K562 (cell line): ENCODE data around the gene SLC2A9. TPM values are rescaled to one million over a fixed set of nuclear protein-coding genes. Genes with fewer than 3 reads are reported as not detected.

Source experiments
- ATAC-seq: fragments of 200-7000 bp; cut with Tn5 transposase; 3 replicates; pipeline ENCODE4 v1.9.1; 2020; ENCODE audit warnings: moderate library complexity
- BruUV-seq: library from RNA; stranded (reverse); fragments of 400-500 nt; replicated peaks from 2 replicates; lab custom pipeline; 2021; lab: Mats Ljungman, UMichigan
- CTCF ChIA-PET: fragments of 300-600 bp; formaldehyde crosslinking; extraction: SDS; loops from one replicate; lab custom pipeline; 2021; ENCODE audit warnings: low intra/inter-chr PET ratio; lab: Yijun Ruan, JAX
- POLR2A ChIA-PET: fragments of 300-600, 350-650 bp; sonication (Branson Sonifier 250); formaldehyde crosslinking; extraction: SDS; loops from one replicate; lab custom pipeline; 2021; ENCODE audit warnings: antibody characterized with exemption, inconsistent platforms; lab: Yijun Ruan, JAX
- DNase-seq, 4 experiments: peaks; one replicate each; pipeline versions ENCODE4 v3.0.0 to v3.0.0-alpha.2; 2011 to 2018; ENCODE audit warnings: low spot score in 3 of 4, mixed read lengths in 3 of 4; ENCODE audit errors: extremely low read depth in 1 of 4
- FAIRE-seq: peaks from 2 replicates; lab custom pipeline; 2011; peaks lifted over from hg19 to GRCh38; lab: Jason Lieb, UNC
- H2AFZ ChIP-seq: 2 replicates; pipeline ENCODE4 v1.6.0; 2011; ENCODE audit warnings: low read depth, low read length, control low read depth, inconsistent platforms
- H3K27ac ChIP-seq: fragments of 200-600 bp; 3 replicates; pipeline ENCODE4 v1.8.0; 2011; ENCODE audit warnings: low read depth, mild to moderate bottlenecking, control low read depth, inconsistent platforms, low read length, moderate library complexity, mixed read lengths; ENCODE audit errors: extremely low read depth
- H3K27me3 ChIP-seq, 2 experiments: fragments of 300-600 bp in 1 of 2; 2 replicates in 1 of 2; 3 replicates in 1 of 2; pipeline versions ENCODE4 v1.6.0 to v1.8.0; 2011; ENCODE audit warnings: inconsistent platforms in 2 of 2, low read length in 2 of 2, mild to moderate bottlenecking in 1 of 2, mixed read lengths in 1 of 2, moderate library complexity in 1 of 2; ENCODE audit not compliant: control insufficient read depth in 2 of 2, insufficient read depth in 2 of 2
- H3K36me3 ChIP-seq: fragments of 300-600 bp; 3 replicates; pipeline ENCODE4 v1.8.0; 2011; ENCODE audit warnings: mild to moderate bottlenecking, low read length, inconsistent platforms; ENCODE audit not compliant: control insufficient read depth, insufficient read depth
- H3K4me1 ChIP-seq, 2 experiments: fragments of 200-600 bp in 1 of 2; replicated peaks in 1 of 2; 2 replicates in 1 of 2; 3 replicates in 1 of 2; pipeline versions ENCODE4 v1.5.1 to v1.8.0; 2011; ENCODE audit warnings: inconsistent platforms in 2 of 2, low read length in 2 of 2, mild to moderate bottlenecking in 1 of 2, mixed read lengths in 1 of 2, moderate library complexity in 1 of 2; ENCODE audit not compliant: control insufficient read depth in 2 of 2, insufficient read depth in 2 of 2
- H3K4me2 ChIP-seq: 2 replicates; pipeline ENCODE4 v1.6.1; 2011; ENCODE audit warnings: low read length, control low read depth, inconsistent platforms, mixed read lengths; ENCODE audit not compliant: insufficient read depth
- H3K4me3 ChIP-seq: fragments of 200-600 bp; sonication (generic), shearing (Covaris generic); 2 replicates; pipeline ENCODE4 v1.5.1; 2016; ENCODE audit warnings: control low read depth, inconsistent platforms
- H3K79me2 ChIP-seq: fragments of 200-600 bp; 3 replicates; pipeline ENCODE4 v1.8.0; 2011; ENCODE audit warnings: low read length, inconsistent platforms; ENCODE audit not compliant: control insufficient read depth, insufficient read depth
- H3K9ac ChIP-seq, 2 experiments: 2 replicates each; pipeline versions ENCODE4 v1.6.0 to v1.6.1; 2011; ENCODE audit warnings: low read depth in 2 of 2, low read length in 2 of 2, control low read depth in 1 of 2, inconsistent platforms in 1 of 2, mild to moderate bottlenecking in 1 of 2, mixed read lengths in 1 of 2; ENCODE audit not compliant: insufficient read depth in 1 of 2
- H3K9me1 ChIP-seq: one replicate; pipeline ENCODE4 v1.6.0; 2011; ENCODE audit warnings: inconsistent platforms, mild to moderate bottlenecking, low read length, moderate library complexity; ENCODE audit not compliant: control insufficient read depth, insufficient read depth
- H3K9me3 ChIP-seq: replicated peaks from 2 replicates; pipeline ENCODE4 v1.5.1; 2011; ENCODE audit warnings: low read depth, low read length, inconsistent platforms; ENCODE audit not compliant: control insufficient read depth, insufficient read depth
- H4K20me1 ChIP-seq: replicated peaks from 2 replicates; pipeline ENCODE4 v1.6.1; 2011; ENCODE audit warnings: low read length, inconsistent platforms, mixed read lengths; ENCODE audit not compliant: control insufficient read depth, insufficient read depth
- CBFA2T3 ChIP-seq: fragments of 450-650 bp; IDR thresholded peaks from 2 replicates; pipeline ENCODE4 v1.6.1; 2017
- E2F1 ChIP-seq: sonication (generic); formaldehyde crosslinking; IDR thresholded peaks from 2 replicates; pipeline ENCODE4 v1.8.1; 2023; ENCODE audit warnings: mild to moderate bottlenecking, missing genetic modification reagents, moderate library complexity
- FOSL1 ChIP-seq: fragments of 200-800 bp; sonication (Bioruptor generic); conservative IDR thresholded peaks from 2 replicates; pipeline ENCODE4 v1.6.1; 2016; ENCODE audit warnings: missing genetic modification characterization, missing compliant biosample characterization
- LCOR ChIP-seq: sonication (generic); formaldehyde crosslinking; IDR thresholded peaks from 2 replicates; pipeline ENCODE4 v1.8.0; 2022; ENCODE audit warnings: mild to moderate bottlenecking, missing genetic modification reagents
- MNT ChIP-seq, 2 experiments: fragments of 450-650 bp; conservative IDR thresholded peaks; 2 replicates each; pipeline ENCODE4 v1.6.1; 2017; ENCODE audit warnings: mild to moderate bottlenecking in 2 of 2, moderate library complexity in 2 of 2
- NFATC3 ChIP-seq: fragments of 450-650 bp; IDR thresholded peaks from 2 replicates; pipeline ENCODE4 v1.6.1; 2017; ENCODE audit warnings: mild to moderate bottlenecking
- PCBP2 ChIP-seq: fragments of 200-400 bp; formaldehyde crosslinking; IDR thresholded peaks from 2 replicates; pipeline ENCODE4 v1.6.1; 2018; ENCODE audit warnings: low read length, low read depth, mild to moderate bottlenecking, moderate library complexity; ENCODE audit not compliant: poor library complexity, severe bottlenecking
- PTTG1 ChIP-seq: fragments of 450-650 bp; IDR thresholded peaks from 2 replicates; pipeline ENCODE4 v1.6.1; 2016; ENCODE audit warnings: low read depth, mild to moderate bottlenecking, missing genetic modification characterization, missing compliant biosample characterization
- SMARCA5 ChIP-seq: fragments of 450-650 bp; IDR thresholded peaks from 2 replicates; pipeline ENCODE4 v1.6.1; 2016
- SRSF7 ChIP-seq: fragments of 200-400 bp; formaldehyde crosslinking; optimal IDR thresholded peaks from 2 replicates; pipeline ENCODE3; 2017; ENCODE audit warnings: mild to moderate bottlenecking, low read depth, low read length
- ZNF3 ChIP-seq: fragments of 250-450 bp; sonication (Bioruptor Pico); IDR thresholded peaks from 2 replicates; pipeline ENCODE4 v1.5.0; 2021; ENCODE audit warnings: mild to moderate bottlenecking, moderate library complexity
- WGBS: fragments of 100-300 bp; shearing (Covaris generic); methylation state at CpG from one replicate; pipeline ENCODE4 v1.1.6; 2016; ENCODE audit warnings: low coverage, mixed read lengths; ENCODE audit not compliant: insufficient coverage; ENCODE audit errors: missing lambda C conversion rate; 5-methylcytosine and 5-hydroxymethylcytosine counted together
- in situ Hi-C: fragments of 300-500 bp; cut with MboI; formaldehyde crosslinking; loops from 4 replicates; pipeline ENCODE4 v1.15.0; 2018; ENCODE audit warnings: inconsistent platforms, mixed read lengths
- intact Hi-C: fragments of 100-400 bp; cut with micrococcal nuclease; formaldehyde crosslinking; loops from 2 replicates; pipeline ENCODE4 v1.14.2; 2022
- polyA plus RNA-seq, 8 experiments: library from polyadenylated mRNA; depleted of rRNA in 4 of 8; stranded (reverse) in 5 of 8; unstranded in 3 of 8; fragments of >200 nt; fragmentation: Nextera tagmentation in 2 of 8; fragmentation: Illumina TruSeq in 1 of 8; extraction: Ambion mirVana in 2 of 8; extraction: Trizol in 1 of 8; gene quantifications; 2 replicates each; pipeline versions ENCODE4 v1.2.1 to v1.2.3, GENCODE V29; 2011 to 2014; ENCODE audit warnings: inconsistent platforms in 1 of 8, missing spikeins in 1 of 8
- total RNA-seq, 7 experiments: library from RNA; depleted of rRNA in 6 of 7; stranded (reverse); fragments of >200 nt in 6 of 7; fragmentation: Illumina TruSeq in 2 of 7; extraction: Trizol in 2 of 7; gene quantifications; 2 replicates each; pipeline versions ENCODE4 v1.2.1 to v1.2.3, GENCODE V29; 2011 to 2021; ENCODE audit warnings: low replicate concordance in 1 of 7
- TF ChIP-seq, protein P1 (sequence below), 2 experiments: IDR thresholded peaks in 1 of 2; conservative IDR thresholded peaks in 1 of 2; 2 replicates each; pipeline ENCODE4 v1.6.1; 2016; ENCODE audit warnings: low read depth in 2 of 2, mild to moderate bottlenecking in 1 of 2, missing compliant biosample characterization in 1 of 2, missing genetic modification characterization in 1 of 2, moderate library complexity in 1 of 2
- TF ChIP-seq, protein P2 (sequence below): fragments of 450-650 bp; IDR thresholded peaks from 2 replicates; pipeline ENCODE4 v1.6.1; 2016; ENCODE audit warnings: missing biosample characterization, missing genetic modification characterization

SLC2A9 gene
- total and polyA plus RNA-seq, 9 of the 15 experiments (the other 6 are each of a cell fraction or from before 2014, with no cell fraction given), result 0.15 to 1.9 (median 0.76) TPM

DNA sequence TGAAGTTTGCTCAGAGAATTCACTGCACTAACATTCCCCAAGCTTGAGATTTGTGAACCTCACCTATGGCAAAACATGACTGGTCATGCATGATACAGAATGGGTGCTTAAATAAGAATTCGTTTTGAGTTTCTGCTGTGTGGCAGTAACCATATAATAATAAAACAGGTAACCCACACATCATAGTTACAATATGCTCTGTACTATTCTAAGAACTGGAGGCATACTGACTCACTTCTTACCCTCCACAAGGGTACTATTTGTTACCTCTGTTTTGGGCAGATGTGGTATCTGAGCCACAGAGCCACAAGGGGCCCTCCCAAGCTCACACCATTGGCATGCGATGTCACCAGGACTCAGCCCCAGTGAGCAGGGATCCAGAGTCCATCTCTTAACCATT is 17.6 kb downstream of the SLC2A9 start:
- BruUV-seq, result no TSS peak
- no peak overlapping the region for H3K4me2 ChIP-seq
- CTCF ChIA-PET, result no interaction called here
- H3K9me1 ChIP-seq, result no peaks in the 10 kb centered on the region
- in situ Hi-C loops (no loop called here), intact Hi-C loops (no loop called here)
- POLR2A ChIA-PET, result interaction anchor here (0.7 kb wide), 1 partner anchor 184 kb away, joined by 3 read pairs; no protein-coding TSS in a partner anchor
- H3K79me2 ChIP-seq, result no peaks in the 10 kb centered on the region
- no peak overlapping the region for H3K4me3 ChIP-seq
- TF ChIP-seq FOSL1 (tag), result no peak
- no peak for TF ChIP-seq PTTG1 (tag)
- TF ChIP-seq PCBP2, result no peak
- no peak for TF ChIP-seq SMARCA5
- TF ChIP-seq LCOR (CRISPR knock-in tag), result no peak
- TF ChIP-seq E2F1 (CRISPR knock-in tag), result no peak
- no peak for TF ChIP-seq ZNF3
- TF ChIP-seq SRSF7, result no peak
- TF ChIP-seq MNT (conservative IDR thresholded peaks at IDR 0.05), result no peak
- TF ChIP-seq, protein P1, sequence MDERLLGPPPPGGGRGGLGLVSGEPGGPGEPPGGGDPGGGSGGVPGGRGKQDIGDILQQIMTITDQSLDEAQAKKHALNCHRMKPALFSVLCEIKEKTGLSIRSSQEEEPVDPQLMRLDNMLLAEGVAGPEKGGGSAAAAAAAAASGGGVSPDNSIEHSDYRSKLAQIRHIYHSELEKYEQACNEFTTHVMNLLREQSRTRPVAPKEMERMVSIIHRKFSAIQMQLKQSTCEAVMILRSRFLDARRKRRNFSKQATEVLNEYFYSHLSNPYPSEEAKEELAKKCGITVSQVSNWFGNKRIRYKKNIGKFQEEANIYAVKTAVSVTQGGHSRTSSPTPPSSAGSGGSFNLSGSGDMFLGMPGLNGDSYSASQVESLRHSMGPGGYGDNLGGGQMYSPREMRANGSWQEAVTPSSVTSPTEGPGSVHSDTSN (CRISPR knock-in tag; IDR thresholded peaks at IDR 0.05; ENCODE audit: low read depth), result no peak
- TF ChIP-seq, protein P1 (tag; conservative IDR thresholded peaks at IDR 0.05; ENCODE audit: low read depth), result no peak
- TF ChIP-seq, protein P2, sequence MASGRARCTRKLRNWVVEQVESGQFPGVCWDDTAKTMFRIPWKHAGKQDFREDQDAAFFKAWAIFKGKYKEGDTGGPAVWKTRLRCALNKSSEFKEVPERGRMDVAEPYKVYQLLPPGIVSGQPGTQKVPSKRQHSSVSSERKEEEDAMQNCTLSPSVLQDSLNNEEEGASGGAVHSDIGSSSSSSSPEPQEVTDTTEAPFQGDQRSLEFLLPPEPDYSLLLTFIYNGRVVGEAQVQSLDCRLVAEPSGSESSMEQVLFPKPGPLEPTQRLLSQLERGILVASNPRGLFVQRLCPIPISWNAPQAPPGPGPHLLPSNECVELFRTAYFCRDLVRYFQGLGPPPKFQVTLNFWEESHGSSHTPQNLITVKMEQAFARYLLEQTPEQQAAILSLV (tag), result no peak
- TF ChIP-seq CBFA2T3, result no peak
- no peak for TF ChIP-seq NFATC3
- DNase-seq (no peak), ATAC-seq (no peak), FAIRE-seq (no peak)
- no peak overlapping the region for H3K27ac ChIP-seq
- H3K4me1 ChIP-seq, result no peaks in the 10 kb centered on the region
- no peaks in the 10 kb centered on the region for H4K20me1 ChIP-seq
- no peaks in the 10 kb centered on the region for H3K36me3 ChIP-seq
- no peak overlapping the region for H2AFZ ChIP-seq
- H3K9me3 ChIP-seq, result no peaks in the 10 kb centered on the region
- peaks cover 2 to 17% of the 10 kb centered on the region in 2 experiments; a peak in 2 of 5 replicates for H3K27me3 ChIP-seq
- 0% methylated on average over 2 of the region's 2 CpGs for WGBS
- H3K9ac ChIP-seq, result no peak overlapping the region
